NCI-H146 treated with DMSO at 0.1 percent for 48 hours (cell line): Measurements from ENCODE around the gene GNAI2.
"Not testable (repeated sequence)": the region's sequence is repeated elsewhere in the genome, so short reads cannot be mapped to it uniquely, and the experiment has no call there.

Experiments
- DNase-seq: peaks from one replicate; lab custom pipeline; 2025; ENCODE audit not compliant: unreplicated experiment; lab: John Stamatoyannopoulos, UW

Gene GNAI2

GRCh38 chr3:50275141-50275995, 39.4 kb downstream of the GNAI2 start:
- DNase-seq = no peak

- DNase-seq = no peak
Observed at GRCh38 chr3:50275996-50276761, 40.2 kb downstream of the GNAI2 start.

GRCh38 chr3:50276762-50277101, 40.7 kb downstream of the GNAI2 start:
- DNase-seq = no peak

- no peak for DNase-seq
Observed at GRCh38 chr3:50278123-50278879, 42.3 kb downstream of the GNAI2 start.

- DNase-seq = no peak
Observed at GRCh38 chr3:50278880-50279224, 42.8 kb downstream of the GNAI2 start, which contains the start of gene LSMEM2. TSS of gene LSMEM2 (plus strand) at chr3:50279087. CDS start at chr3:50279114, 27 bp downstream.

- DNase-seq = no peak
Observed at GRCh38 chr3:50279255-50280016, 43.4 kb downstream of the GNAI2 start.

GRCh38 chr3:50284121-50284520, 48.1 kb downstream of the GNAI2 start:
- not testable (repeated sequence) for DNase-seq

GRCh38 chr3:50286322-50287227, 50.6 kb downstream of the GNAI2 start:
- DNase-seq = no peak

GRCh38 chr3:50287262-50287661, 51.3 kb downstream of the GNAI2 start:
- no peak for DNase-seq

GRCh38 chr3:50288387-50289007, 52.5 kb downstream of the GNAI2 start:
- no peak for DNase-seq

GRCh38 chr3:50289130-50289529, 53.1 kb downstream of the GNAI2 start:
- DNase-seq = no peak

GRCh38 chr3:50290161-50290641, 54.2 kb downstream of the GNAI2 start:
- DNase-seq = no peak

GRCh38 chr3:50292159-50293078, 56.4 kb downstream of the GNAI2 start, which contains the start of gene IFRD2:
TSS of gene IFRD2 (minus strand) at chr3:50292429. CDS start at chr3:50292274, 155 bp downstream.
- DNase-seq = peak; percentile 83

GRCh38 chr3:50293079-50293801, 57.2 kb downstream of the GNAI2 start:
- no peak for DNase-seq

GRCh38 chr3:50294089-50294488, 58.1 kb downstream of the GNAI2 start:
- no peak for DNase-seq

- DNase-seq = no peak
Observed at GRCh38 chr3:50294492-50295403, 58.7 kb downstream of the GNAI2 start.
